Body of pancreas (tissue), 4 donors: Measurements from ENCODE around the gene C4orf51.

Experiments
- POLR2A ChIP-seq, 3 donors: fragments of 450-650 bp; IDR thresholded peaks; one replicate each; pipeline ENCODE4 v1.6.1; 2016; ENCODE audit warnings: antibody characterized with exemption in 3 of 3, mild to moderate bottlenecking in 2 of 3
- TF ChIP-seq, protein P1 (sequence below), 7 experiments: fragments of 450-650 bp in 4 of 7; fragments of 200-600 bp in 3 of 7; sonication (generic) in 3 of 7; IDR thresholded peaks; one replicate each; pipeline ENCODE4 v1.5.1; 2016 to 2019; ENCODE audit warnings: antibody characterized with exemption in 7 of 7

DNA sequence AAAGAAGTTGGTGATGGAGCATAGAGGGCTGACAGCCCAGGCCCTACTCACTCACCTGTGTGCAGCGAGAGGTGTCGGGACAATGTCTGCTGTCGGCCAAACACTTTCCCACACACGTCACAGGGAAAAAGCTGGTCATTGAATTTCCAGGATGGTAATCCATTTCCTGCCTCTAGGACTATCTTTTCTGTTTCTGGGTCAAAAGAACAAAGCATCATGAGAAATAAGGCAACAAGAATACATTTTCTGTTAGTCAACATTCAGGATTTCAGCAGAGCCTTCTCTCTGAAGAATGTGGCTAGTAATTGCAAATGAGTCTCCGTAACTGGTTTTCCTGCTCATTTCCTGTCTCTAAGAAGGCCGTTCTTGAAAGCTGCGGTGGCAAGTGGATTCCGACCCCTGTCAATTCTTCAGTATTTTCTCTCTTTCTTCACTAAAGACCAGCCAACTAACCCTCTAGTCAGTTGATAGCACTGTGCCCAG is 99.4 kb downstream of the C4orf51 start:
- TF ChIP-seq POLR2A (IDR thresholded peaks at IDR 0.05) = no peak
- TF ChIP-seq, protein P1, sequence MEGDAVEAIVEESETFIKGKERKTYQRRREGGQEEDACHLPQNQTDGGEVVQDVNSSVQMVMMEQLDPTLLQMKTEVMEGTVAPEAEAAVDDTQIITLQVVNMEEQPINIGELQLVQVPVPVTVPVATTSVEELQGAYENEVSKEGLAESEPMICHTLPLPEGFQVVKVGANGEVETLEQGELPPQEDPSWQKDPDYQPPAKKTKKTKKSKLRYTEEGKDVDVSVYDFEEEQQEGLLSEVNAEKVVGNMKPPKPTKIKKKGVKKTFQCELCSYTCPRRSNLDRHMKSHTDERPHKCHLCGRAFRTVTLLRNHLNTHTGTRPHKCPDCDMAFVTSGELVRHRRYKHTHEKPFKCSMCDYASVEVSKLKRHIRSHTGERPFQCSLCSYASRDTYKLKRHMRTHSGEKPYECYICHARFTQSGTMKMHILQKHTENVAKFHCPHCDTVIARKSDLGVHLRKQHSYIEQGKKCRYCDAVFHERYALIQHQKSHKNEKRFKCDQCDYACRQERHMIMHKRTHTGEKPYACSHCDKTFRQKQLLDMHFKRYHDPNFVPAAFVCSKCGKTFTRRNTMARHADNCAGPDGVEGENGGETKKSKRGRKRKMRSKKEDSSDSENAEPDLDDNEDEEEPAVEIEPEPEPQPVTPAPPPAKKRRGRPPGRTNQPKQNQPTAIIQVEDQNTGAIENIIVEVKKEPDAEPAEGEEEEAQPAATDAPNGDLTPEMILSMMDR (IDR thresholded peaks at IDR 0.05) = no peak
